ENCODE results near the gene C9orf50. TPM values are rescaled to one million over a fixed set of nuclear protein-coding genes. Genes with fewer than 3 reads are reported as not detected.

C9orf50 gene
- total RNA-seq, 1 experiment from 2014 or later = not detected

DNA sequence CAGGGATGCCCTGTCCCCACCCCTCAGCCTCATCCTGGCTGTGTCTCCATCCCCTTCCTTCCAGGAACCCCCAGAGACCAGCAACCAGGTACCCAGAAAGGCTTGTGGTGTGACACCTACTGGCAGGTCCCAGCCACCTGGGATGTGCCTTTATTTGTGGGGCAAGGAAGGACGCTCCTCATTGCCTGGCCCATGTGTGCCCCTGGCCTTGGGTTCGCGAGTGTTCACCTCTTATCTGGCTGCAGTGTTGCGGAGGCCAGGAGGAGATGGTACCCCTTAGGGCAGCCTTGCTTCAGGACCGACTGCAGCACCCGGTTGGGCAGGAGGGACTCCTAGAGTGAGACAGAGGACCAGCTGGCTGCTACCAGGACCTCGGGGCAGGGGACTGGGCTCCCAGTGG lies 8.8 kb downstream of the C9orf50 start:
- Histone ChIP-seq H3K4me3 (ENCODE audit: low read depth in 2 of 2, low read length in 2 of 2) (no peak overlapping the region), H3K4me1 (ENCODE audit: control insufficient read depth, insufficient read depth, low read length) (peaks cover 22% of the 10 kb centered on the region), H3K27ac (ENCODE audit: low read length) (no peak overlapping the region), H3K9me3 (ENCODE audit: control insufficient read depth, insufficient read depth, low read depth, low read length) (no peaks in the 10 kb centered on the region), H3K27me3 (ENCODE audit: control insufficient read depth, insufficient read depth, low read length) (no peaks in the 10 kb centered on the region), H3K36me3 (ENCODE audit: control insufficient read depth, insufficient read depth, low read length) (no peaks in the 10 kb centered on the region)
- in situ Hi-C loops (cut with HindIII; ENCODE audit: low pct_unique_long_range_greater_than_20kb, low sequenced_read_pairs) (no loop called here), intact Hi-C loops (cut with micrococcal nuclease; ENCODE audit: unreplicated experiment) (loop anchor here (10.0 kb wide), 1 partner anchor 477 kb away; no protein-coding TSS in a partner anchor)
- no TSS peak for BruUV-seq (replicated peaks)
- no peak for DNase-seq (ENCODE audit: low read depth, low spot score)
- ChIA-PET POLR2A (no interaction called here), CTCF (no interaction called here)
- no peak for ATAC-seq
- TF ChIP-seq, protein P1, sequence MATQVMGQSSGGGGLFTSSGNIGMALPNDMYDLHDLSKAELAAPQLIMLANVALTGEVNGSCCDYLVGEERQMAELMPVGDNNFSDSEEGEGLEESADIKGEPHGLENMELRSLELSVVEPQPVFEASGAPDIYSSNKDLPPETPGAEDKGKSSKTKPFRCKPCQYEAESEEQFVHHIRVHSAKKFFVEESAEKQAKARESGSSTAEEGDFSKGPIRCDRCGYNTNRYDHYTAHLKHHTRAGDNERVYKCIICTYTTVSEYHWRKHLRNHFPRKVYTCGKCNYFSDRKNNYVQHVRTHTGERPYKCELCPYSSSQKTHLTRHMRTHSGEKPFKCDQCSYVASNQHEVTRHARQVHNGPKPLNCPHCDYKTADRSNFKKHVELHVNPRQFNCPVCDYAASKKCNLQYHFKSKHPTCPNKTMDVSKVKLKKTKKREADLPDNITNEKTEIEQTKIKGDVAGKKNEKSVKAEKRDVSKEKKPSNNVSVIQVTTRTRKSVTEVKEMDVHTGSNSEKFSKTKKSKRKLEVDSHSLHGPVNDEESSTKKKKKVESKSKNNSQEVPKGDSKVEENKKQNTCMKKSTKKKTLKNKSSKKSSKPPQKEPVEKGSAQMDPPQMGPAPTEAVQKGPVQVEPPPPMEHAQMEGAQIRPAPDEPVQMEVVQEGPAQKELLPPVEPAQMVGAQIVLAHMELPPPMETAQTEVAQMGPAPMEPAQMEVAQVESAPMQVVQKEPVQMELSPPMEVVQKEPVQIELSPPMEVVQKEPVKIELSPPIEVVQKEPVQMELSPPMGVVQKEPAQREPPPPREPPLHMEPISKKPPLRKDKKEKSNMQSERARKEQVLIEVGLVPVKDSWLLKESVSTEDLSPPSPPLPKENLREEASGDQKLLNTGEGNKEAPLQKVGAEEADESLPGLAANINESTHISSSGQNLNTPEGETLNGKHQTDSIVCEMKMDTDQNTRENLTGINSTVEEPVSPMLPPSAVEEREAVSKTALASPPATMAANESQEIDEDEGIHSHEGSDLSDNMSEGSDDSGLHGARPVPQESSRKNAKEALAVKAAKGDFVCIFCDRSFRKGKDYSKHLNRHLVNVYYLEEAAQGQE (IDR thresholded peaks at IDR 0.05; ENCODE audit: insufficient read depth in 1 of 2, low read depth in 2 of 2, low read length in 1 of 2) = no peak
- no peak for TF ChIP-seq SIN3A (IDR thresholded peaks at IDR 0.05; ENCODE audit: borderline replicate concordance, insufficient read depth, low read depth, low read length)
- no peak for TF ChIP-seq TCF7L2 (IDR thresholded peaks at IDR 0.05; ENCODE audit: low read depth, low read length)
- TF ChIP-seq CTCF (IDR thresholded peaks at IDR 0.05) = no peak
- TF ChIP-seq POLR2AphosphoS5 (IDR thresholded peaks at IDR 0.05; ENCODE audit: low read depth, low read length) = no peak

DNA sequence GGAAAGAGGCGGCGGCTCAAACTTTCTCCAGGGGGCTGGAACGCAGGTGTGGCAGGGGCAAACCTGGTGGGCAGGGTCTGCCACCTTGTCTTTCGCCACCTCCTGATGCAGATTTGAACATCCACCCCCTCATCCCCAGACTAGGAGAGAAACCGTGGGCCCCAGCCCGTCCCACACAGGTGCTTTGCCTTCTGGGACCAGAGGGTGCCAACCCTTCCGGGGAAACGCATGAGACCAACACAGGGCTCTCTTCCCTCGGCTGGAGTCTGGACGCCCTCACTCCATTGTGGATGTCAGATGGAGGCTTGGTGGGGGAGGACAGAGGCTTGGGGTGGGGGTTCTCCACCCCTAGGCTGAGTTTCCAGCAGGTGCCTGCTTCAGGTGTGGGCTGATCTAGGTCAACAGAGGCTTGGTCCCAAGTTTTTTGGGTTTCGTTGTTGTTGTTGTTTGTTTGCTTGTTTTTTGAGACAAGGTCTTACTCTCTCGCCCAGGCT lies 9.5 kb downstream of the C9orf50 start:
- no TSS peak for BruUV-seq (replicated peaks)
- ATAC-seq (no peak), DNase-seq (ENCODE audit: low read depth, low spot score) (no peak)
- Histone ChIP-seq H3K27me3 (ENCODE audit: control insufficient read depth, insufficient read depth, low read length) (no peaks in the 10 kb centered on the region), H3K27ac (ENCODE audit: low read length) (peak overlapping the region; percentile 72), H3K4me3 (ENCODE audit: low read depth in 2 of 2, low read length in 2 of 2) (peak overlapping the region; percentile 51 to 61), H3K4me1 (ENCODE audit: control insufficient read depth, insufficient read depth, low read length) (peaks cover 20% of the 10 kb centered on the region), H3K9me3 (ENCODE audit: control insufficient read depth, insufficient read depth, low read depth, low read length) (no peaks in the 10 kb centered on the region), H3K36me3 (ENCODE audit: control insufficient read depth, insufficient read depth, low read length) (no peaks in the 10 kb centered on the region)
- intact Hi-C loops (cut with micrococcal nuclease; ENCODE audit: unreplicated experiment) = loop anchor here (10.0 kb wide), 1 partner anchor 477 kb away; no protein-coding TSS in a partner anchor
- in situ Hi-C loops (cut with HindIII; ENCODE audit: low pct_unique_long_range_greater_than_20kb, low sequenced_read_pairs) = no loop called here
- POLR2A ChIA-PET = interaction anchor here (0.7 kb wide), 1 partner anchor 513 kb away, joined by 3 read pairs; no protein-coding TSS in a partner anchor
- TF ChIP-seq, protein P1 (IDR thresholded peaks at IDR 0.05; ENCODE audit: insufficient read depth in 1 of 2, low read depth in 2 of 2, low read length in 1 of 2) = no peak
- TF ChIP-seq TCF7L2 (IDR thresholded peaks at IDR 0.05; ENCODE audit: low read depth, low read length) (no peak), CTCF (IDR thresholded peaks at IDR 0.05) (no peak; the same call in 1 of the 2 replicates), SIN3A (IDR thresholded peaks at IDR 0.05; ENCODE audit: borderline replicate concordance, insufficient read depth, low read depth, low read length) (no peak), POLR2AphosphoS5 (IDR thresholded peaks at IDR 0.05; ENCODE audit: low read depth, low read length) (no peak)
- CTCF ChIA-PET = interaction anchor here (0.6 kb wide), 1 partner anchor 14 kb away, joined by 3 read pairs; the partner anchor contains the start of gene NTMT1

All from Panc1 (cell line).